Measurements from ENCODE around the gene SEMA5B. TPM values are rescaled to one million over a fixed set of nuclear protein-coding genes. Genes with fewer than 3 reads are reported as not detected.

SEMA5B gene
- total RNA-seq, 1 donor from 2014 or later: not detected

- intact Hi-C loops (cut with micrococcal nuclease): no loop called here
Observed at GRCh38 chr3:122952520-122952919, 75.0 kb downstream of the SEMA5B start.

GRCh38 chr3:122948408-122948807, 79.2 kb downstream of the SEMA5B start:
- intact Hi-C loops (cut with micrococcal nuclease): no loop called here

- intact Hi-C loops (cut with micrococcal nuclease): no loop called here
Observed at GRCh38 chr3:122947738-122948137, 79.8 kb downstream of the SEMA5B start.

GRCh38 chr3:122947196-122947595, 80.4 kb downstream of the SEMA5B start:
- intact Hi-C loops (cut with micrococcal nuclease): no loop called here

- intact Hi-C loops (cut with micrococcal nuclease): no loop called here
Observed at GRCh38 chr3:122946185-122946584, 81.4 kb downstream of the SEMA5B start.

- intact Hi-C loops (cut with micrococcal nuclease): no loop called here
Observed at GRCh38 chr3:122945230-122945629, 82.3 kb downstream of the SEMA5B start.

GRCh38 chr3:122944671-122945161, 82.8 kb downstream of the SEMA5B start:
- intact Hi-C loops (cut with micrococcal nuclease): loop anchor here (5.0 kb wide), 1 partner anchor 187 kb away; no protein-coding TSS in a partner anchor

- intact Hi-C loops (cut with micrococcal nuclease): loop anchor here (1.0 to 5.0 kb wide), 3 partner anchors 84 to 314 kb away; no protein-coding TSS in a partner anchor
Observed at GRCh38 chr3:122943828-122944190, 83.8 kb downstream of the SEMA5B start.

GRCh38 chr3:122942937-122943827, 84.4 kb downstream of the SEMA5B start:
- intact Hi-C loops (cut with micrococcal nuclease): loop anchor here (1.0 to 5.0 kb wide), 3 partner anchors 85 to 315 kb away; no protein-coding TSS in a partner anchor

GRCh38 chr3:122942239-122942638, 85.3 kb downstream of the SEMA5B start:
- intact Hi-C loops (cut with micrococcal nuclease): loop anchor here (5.0 kb wide), 1 partner anchor 185 kb away; no protein-coding TSS in a partner anchor

GRCh38 chr3:122941228-122942206, 86.0 kb downstream of the SEMA5B start:
- intact Hi-C loops (cut with micrococcal nuclease): loop anchor here (2.0 to 5.0 kb wide), 2 partner anchors 184 to 549 kb away; no protein-coding TSS in a partner anchor

GRCh38 chr3:122940628-122941086, 86.9 kb downstream of the SEMA5B start:
- intact Hi-C loops (cut with micrococcal nuclease): loop anchor here (2.0 to 5.0 kb wide), 2 partner anchors 183 to 548 kb away; no protein-coding TSS in a partner anchor

GRCh38 chr3:122938783-122939425, 88.7 kb downstream of the SEMA5B start:
- intact Hi-C loops (cut with micrococcal nuclease): no loop called here

- intact Hi-C loops (cut with micrococcal nuclease): no loop called here
Observed at GRCh38 chr3:122937745-122938144, 89.8 kb downstream of the SEMA5B start.

- intact Hi-C loops (cut with micrococcal nuclease): no loop called here
Observed at GRCh38 chr3:122936986-122937385, 90.6 kb downstream of the SEMA5B start.

- intact Hi-C loops (cut with micrococcal nuclease): no loop called here
Observed at GRCh38 chr3:122936335-122936734, 91.2 kb downstream of the SEMA5B start.

- intact Hi-C loops (cut with micrococcal nuclease): no loop called here
Observed at GRCh38 chr3:122934251-122934650, 93.3 kb downstream of the SEMA5B start.

GRCh38 chr3:122932251-122932967, 95.2 kb downstream of the SEMA5B start:
- intact Hi-C loops (cut with micrococcal nuclease): no loop called here

GRCh38 chr3:122931636-122932035, 95.9 kb downstream of the SEMA5B start:
- intact Hi-C loops (cut with micrococcal nuclease): no loop called here
